ENCODE data around the gene MED22. TPM values are rescaled to one million over a fixed set of nuclear protein-coding genes. Genes with fewer than 3 reads are reported as not detected.
A peak's percentile ranks its signal among the peaks of the same experiment; 100 is the strongest.

The MED22 gene
- total RNA-seq, 1 donor from 2014 or later, result 45.7 TPM

GRCh38 chr9:133371261-133371711, 23.4 kb upstream of the MED22 start:
- peak overlapping the region; percentile 21 for H3K4me3 Mint-ChIP-seq
- ATAC-seq (ENCODE audit: low read depth) (no peak), DNase-seq (no peak)
- H3K36me3 Mint-ChIP-seq (ENCODE audit: low read depth), result peaks cover 49% of the 10 kb centered on the region
- peak overlapping the region; percentile 26 for H3K27ac Mint-ChIP-seq
- TF ChIP-seq CTCF (IDR thresholded peaks at IDR 0.05), result no peak
- POLR2A ChIA-PET, result interaction anchor here (0.6 to 1.6 kb wide), 4 partner anchors 15 to 24 kb away, joined by 3 to 7 read pairs (median 4); partner anchors contain the start of genes MED22, RPL7A, SURF1 and SURF2
- peaks cover 64% of the 10 kb centered on the region for H3K4me1 Mint-ChIP-seq
- intact Hi-C loops (cut with micrococcal nuclease), result loop anchor here (10.0 kb wide), 2 partner anchors 654 to 764 kb away; partner anchors contain the start of genes BRD3OS and WDR5
- CTCF ChIA-PET, result interaction anchor here (1.3 kb wide), 1 partner anchor 185 kb away, joined by 3 read pairs; no protein-coding TSS in a partner anchor
- no peaks in the 10 kb centered on the region for H3K27me3 Mint-ChIP-seq
- no peaks in the 10 kb centered on the region for H3K9me3 Mint-ChIP-seq

DNA sequence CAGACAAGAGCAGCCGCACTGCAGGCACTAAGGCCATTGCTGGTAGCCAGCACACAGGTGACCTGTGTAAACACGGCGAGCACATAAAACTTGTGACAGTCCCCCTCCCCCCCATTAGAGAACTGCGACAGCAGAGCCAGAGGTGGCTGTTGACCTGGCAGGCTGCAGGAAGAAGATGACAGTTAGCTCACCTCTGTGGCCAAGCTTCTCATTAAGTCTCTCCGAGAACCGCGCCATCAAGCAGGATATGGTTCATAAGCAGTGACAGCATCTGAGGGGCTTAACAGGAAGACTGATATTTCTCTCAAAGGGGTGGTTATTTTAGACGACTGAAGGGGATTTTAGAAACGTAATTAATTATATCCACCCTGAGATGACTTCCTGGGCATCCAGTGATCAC, 22.8 kb upstream of the MED22 start:
- Mint-ChIP-seq H3K36me3 (ENCODE audit: low read depth) (peaks cover 55% of the 10 kb centered on the region), H3K9me3 (no peaks in the 10 kb centered on the region), H3K27me3 (no peaks in the 10 kb centered on the region), H3K4me1 (peaks cover 64% of the 10 kb centered on the region), H3K4me3 (peak overlapping the region; percentile 21), H3K27ac (peak overlapping the region; percentile 26)
- DNase-seq (no peak), ATAC-seq (ENCODE audit: low read depth) (no peak)
- no peak for TF ChIP-seq CTCF (IDR thresholded peaks at IDR 0.05)
- ChIA-PET POLR2A (interaction anchor here (0.6 to 1.6 kb wide), 5 partner anchors 14 to 1033 kb away, joined by 3 to 7 read pairs (median 4); partner anchors contain the start of genes MED22, RPL7A, SURF1 and SURF2), CTCF (interaction anchor here (1.3 kb wide), 1 partner anchor 185 kb away, joined by 3 read pairs; no protein-coding TSS in a partner anchor)
- intact Hi-C loops (cut with micrococcal nuclease), result loop anchor here (10.0 kb wide), 2 partner anchors 654 to 764 kb away; partner anchors contain the start of genes BRD3OS and WDR5

GRCh38 chr9:133369933-133370332, 22.0 kb upstream of the MED22 start:
- intact Hi-C loops (cut with micrococcal nuclease), result loop anchor here (10.0 kb wide), 2 partner anchors 655 to 765 kb away; partner anchors contain the start of genes BRD3OS and WDR5
- H3K36me3 Mint-ChIP-seq (ENCODE audit: low read depth), result peaks cover 59% of the 10 kb centered on the region
- no peak for TF ChIP-seq CTCF (IDR thresholded peaks at IDR 0.05)
- H3K27me3 Mint-ChIP-seq, result no peaks in the 10 kb centered on the region
- no peak for ATAC-seq (ENCODE audit: low read depth)
- peaks cover 62% of the 10 kb centered on the region for H3K4me1 Mint-ChIP-seq
- DNase-seq, result no peak
- H3K9me3 Mint-ChIP-seq, result no peaks in the 10 kb centered on the region
- POLR2A ChIA-PET, result no interaction called here
- CTCF ChIA-PET, result no interaction called here
- no peak overlapping the region for H3K27ac Mint-ChIP-seq
- no peak overlapping the region for H3K4me3 Mint-ChIP-seq

GRCh38 chr9:133369422-133369821, 21.5 kb upstream of the MED22 start:
- CTCF ChIA-PET, result no interaction called here
- Mint-ChIP-seq H3K36me3 (ENCODE audit: low read depth) (peaks cover 63% of the 10 kb centered on the region), H3K27me3 (no peaks in the 10 kb centered on the region), H3K4me3 (no peak overlapping the region), H3K9me3 (no peaks in the 10 kb centered on the region), H3K4me1 (peaks cover 57% of the 10 kb centered on the region), H3K27ac (no peak overlapping the region)
- TF ChIP-seq CTCF (IDR thresholded peaks at IDR 0.05), result no peak
- POLR2A ChIA-PET, result no interaction called here
- ATAC-seq (ENCODE audit: low read depth) (no peak), DNase-seq (no peak)
- intact Hi-C loops (cut with micrococcal nuclease), result no loop called here

DNA sequence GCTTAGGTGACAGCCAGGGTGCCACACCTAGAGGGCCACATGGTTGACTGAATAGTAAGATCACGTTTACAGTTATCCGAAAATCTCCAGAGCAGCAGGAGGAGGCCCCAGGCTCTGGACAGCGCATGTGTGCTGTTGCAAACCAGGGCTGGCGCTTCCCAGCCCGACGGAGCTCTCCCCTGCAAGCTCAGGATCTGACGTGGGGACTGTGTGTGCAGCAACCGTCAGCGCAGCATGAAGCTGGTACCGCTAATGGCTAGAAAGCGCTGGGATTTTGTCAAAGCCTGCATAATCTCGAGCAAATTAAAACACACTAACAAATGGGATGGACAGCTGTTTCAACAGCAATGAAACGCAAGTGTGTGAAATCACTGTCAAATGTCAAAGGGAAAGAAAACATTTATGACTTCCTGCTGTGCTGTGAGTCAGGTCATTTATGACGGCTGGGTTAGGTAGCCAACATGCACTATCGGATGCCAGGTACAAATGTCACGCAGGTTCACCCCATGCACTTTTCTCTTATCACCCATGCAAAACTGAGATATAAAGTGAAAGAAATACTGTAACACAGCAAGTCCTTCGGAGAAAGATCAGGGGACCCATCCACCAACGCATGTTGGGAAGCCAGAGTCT, 20.4 kb upstream of the MED22 start:
- no peak overlapping the region for H3K27ac Mint-ChIP-seq
- ATAC-seq (ENCODE audit: low read depth) (no peak), DNase-seq (no peak)
- ChIA-PET CTCF (no interaction called here), POLR2A (no interaction called here)
- H3K36me3 Mint-ChIP-seq (ENCODE audit: low read depth), result peaks cover 73% of the 10 kb centered on the region
- no peak for TF ChIP-seq CTCF (IDR thresholded peaks at IDR 0.05)
- intact Hi-C loops (cut with micrococcal nuclease), result no loop called here
- H3K9me3 Mint-ChIP-seq, result no peaks in the 10 kb centered on the region
- no peak overlapping the region for H3K4me3 Mint-ChIP-seq
- peaks cover 49% of the 10 kb centered on the region for H3K4me1 Mint-ChIP-seq
- no peaks in the 10 kb centered on the region for H3K27me3 Mint-ChIP-seq
